WTC11 (cell line): ENCODE data around the gene RAB11FIP3. TPM values are rescaled to one million over a fixed set of nuclear protein-coding genes. Genes with fewer than 3 reads are reported as not detected.

Experiments
- ATAC-seq: fragments of 200-7000 bp; cut with Tn5 transposase; 2 replicates; pipeline ENCODE4 v1.10.0; 2021; ENCODE audit warnings: mild to moderate bottlenecking, moderate library complexity
- CTCF ChIA-PET: fragments of 300-600 bp; sonication (Branson Sonifier 250); formaldehyde crosslinking; loops from one replicate; lab custom pipeline; 2021; ENCODE audit warnings: antibody characterized with exemption; lab: Charles Lee
- POLR2A ChIA-PET: fragments of 350-600 bp; sonication (Branson Sonifier 250); formaldehyde crosslinking; loops from one replicate; lab custom pipeline; 2021; ENCODE audit warnings: antibody characterized with exemption; lab: Charles Lee
- DNase-seq: peaks from one replicate; pipeline ENCODE4 v3.0.0; 2021; ENCODE audit warnings: low spot score
- H3K27ac Mint-ChIP-seq: 2 replicates; pipeline ENCODE4 v1.8.0; 2021; ENCODE audit warnings: mixed read lengths
- H3K27me3 Mint-ChIP-seq: 2 replicates; pipeline ENCODE4 v1.8.0; 2021; ENCODE audit warnings: low read depth, mild to moderate bottlenecking, moderate library complexity, mixed read lengths
- H3K36me3 Mint-ChIP-seq: 2 replicates; pipeline ENCODE4 v1.8.0; 2021; ENCODE audit warnings: mixed read lengths
- H3K4me1 Mint-ChIP-seq: 2 replicates; pipeline ENCODE4 v1.8.0; 2022; ENCODE audit warnings: mixed read lengths
- H3K4me3 Mint-ChIP-seq: 2 replicates; pipeline ENCODE4 v1.8.0; 2021; ENCODE audit warnings: mild to moderate bottlenecking, moderate library complexity, mixed read lengths
- H3K9me3 Mint-ChIP-seq: 2 replicates; pipeline ENCODE4 v1.8.0; 2021; ENCODE audit warnings: mixed read lengths
- AR ChIP-seq: fragments of 250-450 bp; sonication (Bioruptor Pico); IDR thresholded peaks from 2 replicates; pipeline ENCODE4 v1.9.0; 2021; ENCODE audit warnings: mild to moderate bottlenecking
- CTCF ChIP-seq: fragments of 200-600 bp; IDR thresholded peaks from 2 replicates; pipeline ENCODE4 v1.8.0; 2022; ENCODE audit warnings: antibody characterized with exemption
- ELF4 ChIP-seq: sonication (generic); formaldehyde crosslinking; IDR thresholded peaks from 2 replicates; pipeline ENCODE4 v1.8.1; 2022; ENCODE audit warnings: low read depth, mild to moderate bottlenecking, moderate library complexity, missing genetic modification reagents
- HMGXB4 ChIP-seq: sonication (generic); formaldehyde crosslinking; IDR thresholded peaks from 2 replicates; pipeline ENCODE4 v1.8.1; 2023; ENCODE audit warnings: mild to moderate bottlenecking, moderate library complexity, missing genetic modification reagents
- JAZF1 ChIP-seq: fragments of 250-450 bp; sonication (Bioruptor Pico); IDR thresholded peaks from 2 replicates; pipeline ENCODE4 v1.9.0; 2021; ENCODE audit warnings: moderate library complexity, mild to moderate bottlenecking, inconsistent platforms
- MYBL2 ChIP-seq: sonication (generic); formaldehyde crosslinking; IDR thresholded peaks from 2 replicates; pipeline ENCODE4 v1.8.1; 2023; ENCODE audit warnings: mild to moderate bottlenecking, moderate library complexity, missing genetic modification reagents
- NFATC4 ChIP-seq: fragments of 250-450 bp; sonication (Bioruptor Pico); IDR thresholded peaks from 2 replicates; pipeline ENCODE4 v1.9.0; 2021; ENCODE audit warnings: mild to moderate bottlenecking
- OVOL2 ChIP-seq: fragments of 250-450 bp; sonication (Bioruptor Pico); IDR thresholded peaks from 2 replicates; pipeline ENCODE4 v1.9.0; 2021; ENCODE audit warnings: mild to moderate bottlenecking, borderline replicate concordance
- SP1 ChIP-seq: sonication (generic); formaldehyde crosslinking; conservative IDR thresholded peaks from 2 replicates; pipeline ENCODE4 v1.8.1; 2022; ENCODE audit warnings: missing genetic modification reagents
- ZNF232 ChIP-seq: sonication (generic); formaldehyde crosslinking; IDR thresholded peaks from 2 replicates; pipeline ENCODE4 v1.8.0; 2022; ENCODE audit warnings: mild to moderate bottlenecking, missing genetic modification reagents
- ZNF396 ChIP-seq: fragments of 250-450 bp; sonication (Bioruptor Pico); IDR thresholded peaks from 2 replicates; pipeline ENCODE4 v1.8.0; 2021; ENCODE audit warnings: mild to moderate bottlenecking, moderate library complexity, borderline replicate concordance
- total RNA-seq: library from RNA; stranded (reverse); gene quantifications from 3 replicates; pipeline ENCODE4 v1.2.3, GENCODE V29; 2021
- TF ChIP-seq, protein P1 (sequence below): sonication (generic); formaldehyde crosslinking; IDR thresholded peaks from 2 replicates; pipeline ENCODE4 v1.8.1; 2022; ENCODE audit warnings: mild to moderate bottlenecking, moderate library complexity, missing genetic modification reagents
- TF ChIP-seq, protein P2 (sequence below): sonication (generic); formaldehyde crosslinking; IDR thresholded peaks from 2 replicates; pipeline ENCODE4 v1.8.1; 2023; ENCODE audit warnings: mild to moderate bottlenecking, missing genetic modification reagents, borderline replicate concordance
- TF ChIP-seq, protein P3 (sequence below): sonication (generic); formaldehyde crosslinking; IDR thresholded peaks from 2 replicates; pipeline ENCODE4 v1.8.1; 2022; ENCODE audit warnings: low read depth, missing genetic modification reagents, borderline replicate concordance
- TF ChIP-seq, protein P4 (sequence below): sonication (generic); formaldehyde crosslinking; IDR thresholded peaks from 2 replicates; pipeline ENCODE4 v1.8.1; 2022; ENCODE audit warnings: low read depth, mild to moderate bottlenecking, moderate library complexity, missing genetic modification reagents, borderline replicate concordance

The RAB11FIP3 gene
- total RNA-seq, 1 experiment from 2014 or later, result 38.6 TPM

DNA sequence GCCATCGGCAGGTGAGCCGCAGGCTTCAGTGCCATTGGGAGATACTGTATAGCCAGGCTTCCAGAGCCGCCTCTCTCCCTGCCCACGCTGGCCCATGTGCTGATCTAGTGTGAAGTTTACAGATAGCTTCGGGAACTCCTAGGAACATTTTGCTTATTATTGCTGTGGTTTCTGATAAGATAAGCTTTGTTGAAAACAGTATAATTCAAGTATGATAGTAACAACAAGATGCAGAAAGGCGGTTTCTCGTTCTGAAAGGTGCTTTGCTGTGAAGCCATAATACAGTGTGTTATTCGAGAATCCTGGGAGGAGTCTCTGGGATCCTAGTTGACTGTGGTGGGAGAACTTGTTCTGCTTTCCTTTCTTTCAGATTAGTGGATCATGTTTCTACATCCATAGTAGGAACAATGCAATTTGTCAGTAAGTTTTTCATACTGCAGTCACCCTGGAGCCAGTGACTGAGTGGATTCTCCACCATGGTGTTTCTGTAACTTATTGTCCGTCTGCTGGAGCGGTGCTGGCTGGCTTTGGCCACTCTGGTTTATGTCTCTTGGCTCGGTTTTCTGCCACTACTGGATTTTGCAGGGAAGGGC lies 31.5 kb downstream of the RAB11FIP3 start:
- Mint-ChIP-seq H3K27me3 (no peaks in the 10 kb centered on the region), H3K4me1 (peaks cover 14% of the 10 kb centered on the region), H3K4me3 (no peak overlapping the region), H3K36me3 (no peaks in the 10 kb centered on the region; the same call in 1 of the 2 replicates), H3K27ac (peak overlapping the region; percentile 69; the same call in 1 of the 2 replicates), H3K9me3 (no peaks in the 10 kb centered on the region)
- no peak for TF ChIP-seq NFATC4 (CRISPR knock-in tag)
- TF ChIP-seq, protein P1, sequence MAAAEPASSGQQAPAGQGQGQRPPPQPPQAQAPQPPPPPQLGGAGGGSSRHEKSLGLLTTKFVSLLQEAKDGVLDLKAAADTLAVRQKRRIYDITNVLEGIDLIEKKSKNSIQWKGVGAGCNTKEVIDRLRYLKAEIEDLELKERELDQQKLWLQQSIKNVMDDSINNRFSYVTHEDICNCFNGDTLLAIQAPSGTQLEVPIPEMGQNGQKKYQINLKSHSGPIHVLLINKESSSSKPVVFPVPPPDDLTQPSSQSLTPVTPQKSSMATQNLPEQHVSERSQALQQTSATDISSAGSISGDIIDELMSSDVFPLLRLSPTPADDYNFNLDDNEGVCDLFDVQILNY (CRISPR knock-in tag), result no peak
- peak; percentile 45; the same call in 1 of the 2 replicates for ATAC-seq
- POLR2A ChIA-PET, result interaction anchor here (0.7 kb wide), 1 partner anchor 56 kb away, joined by 3 read pairs; no protein-coding TSS in a partner anchor
- CTCF ChIA-PET, result interaction anchor here (1.0 to 1.2 kb wide), 2 partner anchors 8 to 31 kb away, joined by 6 to 10 read pairs; no protein-coding TSS in a partner anchor
- DNase-seq, result no peak

GRCh38 chr16:457732-458400 lies 32.4 kb downstream of the RAB11FIP3 start:
- DNase-seq (no peak), ATAC-seq (peak; percentile 65; the same call in 1 of the 2 replicates)
- H3K9me3 Mint-ChIP-seq, result no peaks in the 10 kb centered on the region
- H3K4me3 Mint-ChIP-seq, result no peak overlapping the region
- CTCF ChIA-PET, result interaction anchor here (1.0 to 1.2 kb wide), 2 partner anchors 9 to 69 kb away, joined by 3 to 6 read pairs; no protein-coding TSS in a partner anchor
- H3K27ac Mint-ChIP-seq, result no peak overlapping the region; the same call in 1 of the 2 replicates
- POLR2A ChIA-PET, result no interaction called here
- TF ChIP-seq OVOL2 (CRISPR knock-in tag) (no peak), ELF4 (CRISPR knock-in tag) (no peak), HMGXB4 (CRISPR knock-in tag) (no peak), ZNF232 (CRISPR knock-in tag) (no peak), SP1 (CRISPR knock-in tag) (no peak), ZNF396 (CRISPR knock-in tag) (no peak), JAZF1 (CRISPR knock-in tag) (no peak), AR (CRISPR knock-in tag) (no peak), MYBL2 (CRISPR knock-in tag) (no peak), CTCF (no peak)
- TF ChIP-seq, protein P2, sequence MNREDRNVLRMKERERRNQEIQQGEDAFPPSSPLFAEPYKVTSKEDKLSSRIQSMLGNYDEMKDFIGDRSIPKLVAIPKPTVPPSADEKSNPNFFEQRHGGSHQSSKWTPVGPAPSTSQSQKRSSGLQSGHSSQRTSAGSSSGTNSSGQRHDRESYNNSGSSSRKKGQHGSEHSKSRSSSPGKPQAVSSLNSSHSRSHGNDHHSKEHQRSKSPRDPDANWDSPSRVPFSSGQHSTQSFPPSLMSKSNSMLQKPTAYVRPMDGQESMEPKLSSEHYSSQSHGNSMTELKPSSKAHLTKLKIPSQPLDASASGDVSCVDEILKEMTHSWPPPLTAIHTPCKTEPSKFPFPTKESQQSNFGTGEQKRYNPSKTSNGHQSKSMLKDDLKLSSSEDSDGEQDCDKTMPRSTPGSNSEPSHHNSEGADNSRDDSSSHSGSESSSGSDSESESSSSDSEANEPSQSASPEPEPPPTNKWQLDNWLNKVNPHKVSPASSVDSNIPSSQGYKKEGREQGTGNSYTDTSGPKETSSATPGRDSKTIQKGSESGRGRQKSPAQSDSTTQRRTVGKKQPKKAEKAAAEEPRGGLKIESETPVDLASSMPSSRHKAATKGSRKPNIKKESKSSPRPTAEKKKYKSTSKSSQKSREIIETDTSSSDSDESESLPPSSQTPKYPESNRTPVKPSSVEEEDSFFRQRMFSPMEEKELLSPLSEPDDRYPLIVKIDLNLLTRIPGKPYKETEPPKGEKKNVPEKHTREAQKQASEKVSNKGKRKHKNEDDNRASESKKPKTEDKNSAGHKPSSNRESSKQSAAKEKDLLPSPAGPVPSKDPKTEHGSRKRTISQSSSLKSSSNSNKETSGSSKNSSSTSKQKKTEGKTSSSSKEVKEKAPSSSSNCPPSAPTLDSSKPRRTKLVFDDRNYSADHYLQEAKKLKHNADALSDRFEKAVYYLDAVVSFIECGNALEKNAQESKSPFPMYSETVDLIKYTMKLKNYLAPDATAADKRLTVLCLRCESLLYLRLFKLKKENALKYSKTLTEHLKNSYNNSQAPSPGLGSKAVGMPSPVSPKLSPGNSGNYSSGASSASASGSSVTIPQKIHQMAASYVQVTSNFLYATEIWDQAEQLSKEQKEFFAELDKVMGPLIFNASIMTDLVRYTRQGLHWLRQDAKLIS (CRISPR knock-in tag), result no peak
- TF ChIP-seq, protein P3, sequence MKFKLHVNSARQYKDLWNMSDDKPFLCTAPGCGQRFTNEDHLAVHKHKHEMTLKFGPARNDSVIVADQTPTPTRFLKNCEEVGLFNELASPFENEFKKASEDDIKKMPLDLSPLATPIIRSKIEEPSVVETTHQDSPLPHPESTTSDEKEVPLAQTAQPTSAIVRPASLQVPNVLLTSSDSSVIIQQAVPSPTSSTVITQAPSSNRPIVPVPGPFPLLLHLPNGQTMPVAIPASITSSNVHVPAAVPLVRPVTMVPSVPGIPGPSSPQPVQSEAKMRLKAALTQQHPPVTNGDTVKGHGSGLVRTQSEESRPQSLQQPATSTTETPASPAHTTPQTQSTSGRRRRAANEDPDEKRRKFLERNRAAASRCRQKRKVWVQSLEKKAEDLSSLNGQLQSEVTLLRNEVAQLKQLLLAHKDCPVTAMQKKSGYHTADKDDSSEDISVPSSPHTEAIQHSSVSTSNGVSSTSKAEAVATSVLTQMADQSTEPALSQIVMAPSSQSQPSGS (CRISPR knock-in tag), result no peak
- TF ChIP-seq, protein P4, sequence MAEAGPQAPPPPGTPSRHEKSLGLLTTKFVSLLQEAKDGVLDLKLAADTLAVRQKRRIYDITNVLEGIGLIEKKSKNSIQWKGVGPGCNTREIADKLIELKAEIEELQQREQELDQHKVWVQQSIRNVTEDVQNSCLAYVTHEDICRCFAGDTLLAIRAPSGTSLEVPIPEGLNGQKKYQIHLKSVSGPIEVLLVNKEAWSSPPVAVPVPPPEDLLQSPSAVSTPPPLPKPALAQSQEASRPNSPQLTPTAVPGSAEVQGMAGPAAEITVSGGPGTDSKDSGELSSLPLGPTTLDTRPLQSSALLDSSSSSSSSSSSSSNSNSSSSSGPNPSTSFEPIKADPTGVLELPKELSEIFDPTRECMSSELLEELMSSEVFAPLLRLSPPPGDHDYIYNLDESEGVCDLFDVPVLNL (CRISPR knock-in tag), result no peak
- TF ChIP-seq, all 79 proteins: peak for 0
- Mint-ChIP-seq H3K36me3 (no peaks in the 10 kb centered on the region; the same call in 1 of the 2 replicates), H3K4me1 (peaks cover 14% of the 10 kb centered on the region), H3K27me3 (no peaks in the 10 kb centered on the region)
